HepG2 (cell line): ENCODE data around the gene SLC25A22. TPM values are rescaled to one million over a fixed set of nuclear protein-coding genes. Genes with fewer than 3 reads are reported as not detected.

Experiments used
- ATRX ChIP-seq: sonication (generic); formaldehyde crosslinking; IDR thresholded peaks from 2 replicates; pipeline ENCODE4 v1.4.0; 2020; ENCODE audit warnings: missing genetic modification reagents, borderline replicate concordance
- CREB1 ChIP-seq, 2 experiments: fragments of 450-650 bp in 1 of 2; IDR thresholded peaks; 2 replicates each; pipeline ENCODE4 v1.6.1; 2016 to 2017; ENCODE audit warnings: control low read depth in 1 of 2, mild to moderate bottlenecking in 1 of 2, missing compliant biosample characterization in 1 of 2, missing genetic modification characterization in 1 of 2
- CREBL2 ChIP-seq: sonication (generic); formaldehyde crosslinking; IDR thresholded peaks from 2 replicates; pipeline ENCODE4 v1.8.1; 2023; ENCODE audit warnings: missing genetic modification reagents, mild to moderate bottlenecking, borderline replicate concordance
- DRAP1 ChIP-seq: IDR thresholded peaks from 2 replicates; pipeline ENCODE4 v1.6.1; 2016; ENCODE audit warnings: missing genetic modification reagents, missing compliant biosample characterization
- FUBP1 ChIP-seq: sonication (generic); formaldehyde crosslinking; IDR thresholded peaks from 2 replicates; pipeline ENCODE4 v1.5.1; 2020; ENCODE audit warnings: missing genetic modification reagents, mild to moderate bottlenecking, borderline replicate concordance
- HNF4A ChIP-seq: sonication (generic); formaldehyde crosslinking; IDR thresholded peaks from 2 replicates; pipeline ENCODE4 v1.4.0; 2020; ENCODE audit warnings: missing genetic modification reagents
- KDM5A ChIP-seq: fragments of 200-600 bp; sonication (generic); IDR thresholded peaks from 2 replicates; pipeline ENCODE4 v1.7.0; 2018; ENCODE audit warnings: antibody characterized with exemption, mild to moderate bottlenecking, low read length, borderline replicate concordance
- LBX2 ChIP-seq: sonication (generic); formaldehyde crosslinking; IDR thresholded peaks from 2 replicates; pipeline ENCODE4 v1.5.0; 2020; ENCODE audit warnings: missing genetic modification reagents, mild to moderate bottlenecking, borderline replicate concordance
- MLXIP ChIP-seq: sonication (generic); formaldehyde crosslinking; IDR thresholded peaks from 2 replicates; pipeline ENCODE4 v1.9.0; 2021; ENCODE audit warnings: missing genetic modification reagents, borderline replicate concordance
- RFX3 ChIP-seq: IDR thresholded peaks from 2 replicates; pipeline ENCODE4 v1.6.1; 2016; ENCODE audit warnings: missing biosample characterization, missing genetic modification reagents
- SNRNP70 ChIP-seq: fragments of 200-400 bp; formaldehyde crosslinking; IDR thresholded peaks from 2 replicates; pipeline ENCODE4 v1.6.1; 2017; ENCODE audit warnings: mild to moderate bottlenecking, low read depth, low read length, moderate library complexity
- STAT5B ChIP-seq: sonication (generic); formaldehyde crosslinking; IDR thresholded peaks from 2 replicates; pipeline ENCODE4 v1.4.0; 2020; ENCODE audit warnings: missing genetic modification reagents
- TAF1 ChIP-seq: sonication (generic); formaldehyde crosslinking; IDR thresholded peaks from 2 replicates; pipeline ENCODE4 v1.4.0; 2020; ENCODE audit warnings: missing genetic modification reagents
- TGIF2 ChIP-seq: IDR thresholded peaks from 2 replicates; pipeline ENCODE4 v1.6.1; 2016; ENCODE audit warnings: control low read depth, missing compliant biosample characterization
- TRAFD1 ChIP-seq: sonication (generic); formaldehyde crosslinking; IDR thresholded peaks from 2 replicates; pipeline ENCODE4 v1.5.1; 2020; ENCODE audit warnings: missing genetic modification reagents, mild to moderate bottlenecking, borderline replicate concordance
- ZNF136 ChIP-seq: sonication (generic); formaldehyde crosslinking; IDR thresholded peaks from 2 replicates; pipeline ENCODE4 v1.8.1; 2022; ENCODE audit warnings: low read depth, mild to moderate bottlenecking, moderate library complexity, missing genetic modification reagents
- ZNF256 ChIP-seq: sonication (generic); formaldehyde crosslinking; conservative IDR thresholded peaks from 2 replicates; pipeline ENCODE4 v1.4.0; 2020; ENCODE audit warnings: missing genetic modification reagents
- ZNF549 ChIP-seq: sonication (generic); formaldehyde crosslinking; IDR thresholded peaks from 2 replicates; pipeline ENCODE4 v1.5.0; 2020; ENCODE audit warnings: missing genetic modification reagents
- ZNF550 ChIP-seq: sonication (generic); formaldehyde crosslinking; IDR thresholded peaks from 2 replicates; pipeline ENCODE4 v1.4.0; 2020; ENCODE audit warnings: mild to moderate bottlenecking, missing genetic modification reagents, borderline replicate concordance
- ZNF781 ChIP-seq: sonication (generic); formaldehyde crosslinking; IDR thresholded peaks from 2 replicates; pipeline ENCODE4 v1.5.1; 2020; ENCODE audit warnings: borderline replicate concordance, mild to moderate bottlenecking, missing genetic modification reagents; ENCODE audit errors: not compliant biosample characterization
- ZSCAN29 ChIP-seq: sonication (generic); formaldehyde crosslinking; conservative IDR thresholded peaks from 2 replicates; pipeline ENCODE4 v1.4.0; 2020; ENCODE audit warnings: mild to moderate bottlenecking, missing genetic modification reagents
- polyA plus RNA-seq, 8 experiments: library from polyadenylated mRNA; depleted of rRNA in 3 of 8; stranded (reverse) in 7 of 8; unstranded in 1 of 8; fragments of >200 nt; fragmentation: Illumina TruSeq in 4 of 8; extraction: Trizol in 4 of 8; gene quantifications; 2 replicates each; pipeline versions ENCODE4 v1.2.1 to v1.2.3, GENCODE V29; 2011 to 2016; ENCODE audit warnings: low read depth in 4 of 8, missing spikeins in 1 of 8, mixed read lengths in 1 of 8; ENCODE audit not compliant: insufficient read depth in 1 of 8
- total RNA-seq, 5 experiments: library from RNA; depleted of rRNA; stranded (reverse); fragments of >200 nt; fragmentation: Illumina TruSeq; extraction: Trizol; gene quantifications; 2 replicates each; pipeline ENCODE4 v1.2.3, GENCODE V29; 2016; ENCODE audit warnings: low read depth in 1 of 5

Gene SLC25A22
- total and polyA plus RNA-seq, 2 of the 13 experiments (the other 11 are each of a cell fraction or from before 2014, with no cell fraction given) = 12.4 to 19.2 TPM

GRCh38 chr11:746289-747157 lies 51.6 kb downstream of the SLC25A22 start (continued):
- TF ChIP-seq KDM5A (no peak), ATRX (no peak), TRAFD1 (CRISPR knock-in tag) (no peak), ZNF136 (CRISPR knock-in tag) (no peak), ZNF550 (CRISPR knock-in tag) (no peak), CREB1 (IDR thresholded peaks at IDR 0.05) (no peak), CREB1 (CRISPR knock-in tag; IDR thresholded peaks at IDR 0.05) (no peak), SNRNP70 (no peak), LBX2 (CRISPR knock-in tag) (no peak), TAF1 (CRISPR knock-in tag) (no peak), ZNF549 (CRISPR knock-in tag) (no peak), TGIF2 (CRISPR knock-in tag) (no peak), MLXIP (no peak), FUBP1 (CRISPR knock-in tag) (no peak), RFX3 (no peak), ZNF781 (CRISPR knock-in tag) (no peak), STAT5B (CRISPR knock-in tag) (no peak), CREBL2 (CRISPR knock-in tag) (no peak), DRAP1 (CRISPR knock-in tag) (no peak), HNF4A (CRISPR knock-in tag) (0 out of 2 replicates have a peak, but pooled peaks have one; percentile 3), ZNF256 (0 out of 2 replicates have a peak, but pooled peaks have one; percentile 17), ZSCAN29 (CRISPR knock-in tag) (no peak)
